Mucosa of rectum (tissue), 2 donors: ENCODE data around the gene SLC25A46.
"Not testable (repeated sequence)": the region's sequence is repeated elsewhere in the genome, so short reads cannot be mapped to it uniquely, and the experiment has no call there.

Experiments
- H3K27ac ChIP-seq, 2 donors: one replicate each; pipeline ENCODE4 v1.7.0; 2013; ENCODE audit warnings: inconsistent platforms in 2 of 2, low read depth in 2 of 2, low read length in 2 of 2
- H3K27me3 ChIP-seq, 2 donors: one replicate each; pipeline ENCODE4 v1.7.0; 2013; ENCODE audit warnings: low read length in 2 of 2; ENCODE audit not compliant: control insufficient read depth in 2 of 2, insufficient read depth in 2 of 2
- H3K36me3 ChIP-seq, 2 donors: one replicate each; pipeline ENCODE4 v1.7.0; 2013; ENCODE audit warnings: low read length in 2 of 2; ENCODE audit not compliant: control insufficient read depth in 2 of 2, insufficient read depth in 2 of 2
- H3K4me1 ChIP-seq, 2 donors: one replicate each; pipeline ENCODE4 v1.7.0; 2013; ENCODE audit warnings: low read length in 2 of 2, mild to moderate bottlenecking in 1 of 2; ENCODE audit not compliant: control insufficient read depth in 2 of 2, insufficient read depth in 2 of 2
- H3K4me3 ChIP-seq, 2 donors: one replicate each; pipeline ENCODE4 v1.7.0; 2013; ENCODE audit warnings: low read length in 2 of 2
- H3K9ac ChIP-seq, 2 donors: one replicate each; pipeline ENCODE4 v1.7.0; 2013; ENCODE audit warnings: low read length in 2 of 2, low read depth in 1 of 2, mild to moderate bottlenecking in 1 of 2
- H3K9me3 ChIP-seq, 2 donors: one replicate each; pipeline ENCODE4 v1.7.0; 2013; ENCODE audit warnings: low read length in 2 of 2; ENCODE audit not compliant: control insufficient read depth in 2 of 2
- donor health status: healthy.
- donor health status: Normal muscosa, but diverticular disease.

SLC25A46 gene

DNA sequence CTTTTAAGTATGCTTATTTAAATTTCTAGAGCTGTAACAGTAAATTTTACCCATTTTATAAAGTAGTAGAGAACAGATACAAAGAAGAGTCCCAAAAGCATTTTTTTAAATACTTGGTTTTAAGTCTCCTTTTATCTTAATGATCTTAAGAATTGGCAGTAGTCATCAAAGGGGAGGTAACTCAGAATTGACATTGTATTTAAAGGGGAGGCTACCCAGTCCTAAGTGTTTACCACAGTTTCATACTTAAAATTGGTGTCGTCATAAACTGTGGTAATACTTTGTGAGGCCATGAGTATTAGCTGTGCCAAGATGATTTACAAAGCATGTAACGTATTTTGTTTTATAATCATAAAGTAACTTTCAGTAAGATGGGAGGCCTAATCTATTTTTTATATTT, 14.8 kb downstream of the SLC25A46 start:
- Histone ChIP-seq H3K9me3 (no peaks in the 10 kb centered on the region), H3K9ac (no peak overlapping the region)

DNA sequence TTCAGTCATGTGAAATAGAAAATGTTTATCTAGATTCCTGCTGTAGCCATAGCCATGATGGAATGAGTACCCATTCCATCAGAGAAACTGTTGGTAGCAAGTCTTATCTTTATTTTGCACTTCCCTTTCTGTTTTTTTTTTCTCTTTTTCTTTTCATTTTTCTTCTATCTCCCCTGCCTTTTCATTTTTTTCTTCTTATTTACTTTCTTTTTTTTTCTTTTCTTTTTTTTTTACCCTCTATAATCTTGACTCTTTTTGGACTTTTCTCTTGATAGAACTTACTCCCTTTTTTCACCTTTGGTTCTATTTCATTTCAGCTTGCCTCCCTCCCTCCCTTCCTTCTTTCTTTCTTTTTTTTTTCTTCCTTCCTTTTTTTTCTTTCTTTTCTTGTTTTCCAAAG, 15.4 kb downstream of the SLC25A46 start:
- Histone ChIP-seq H3K27me3 (no peaks in the 10 kb centered on the region), H3K27ac (no peak overlapping the region), H3K9me3 (no peaks in the 10 kb centered on the region), H3K36me3 (peaks cover 4 to 10% of the 10 kb centered on the region in 2 donors), H3K4me3 (no peak overlapping the region), H3K4me1 (no peaks in the 10 kb centered on the region), H3K9ac (no peak overlapping the region)

More for the DNA sequence above, 14.8 kb downstream of the SLC25A46 start:
- H3K27ac ChIP-seq, result no peak overlapping the region
- no peaks in the 10 kb centered on the region for H3K27me3 ChIP-seq
- H3K4me3 ChIP-seq, result no peak overlapping the region
- H3K4me1 ChIP-seq, result no peaks in the 10 kb centered on the region
- peaks cover 8 to 10% of the 10 kb centered on the region in 2 donors for H3K36me3 ChIP-seq

DNA sequence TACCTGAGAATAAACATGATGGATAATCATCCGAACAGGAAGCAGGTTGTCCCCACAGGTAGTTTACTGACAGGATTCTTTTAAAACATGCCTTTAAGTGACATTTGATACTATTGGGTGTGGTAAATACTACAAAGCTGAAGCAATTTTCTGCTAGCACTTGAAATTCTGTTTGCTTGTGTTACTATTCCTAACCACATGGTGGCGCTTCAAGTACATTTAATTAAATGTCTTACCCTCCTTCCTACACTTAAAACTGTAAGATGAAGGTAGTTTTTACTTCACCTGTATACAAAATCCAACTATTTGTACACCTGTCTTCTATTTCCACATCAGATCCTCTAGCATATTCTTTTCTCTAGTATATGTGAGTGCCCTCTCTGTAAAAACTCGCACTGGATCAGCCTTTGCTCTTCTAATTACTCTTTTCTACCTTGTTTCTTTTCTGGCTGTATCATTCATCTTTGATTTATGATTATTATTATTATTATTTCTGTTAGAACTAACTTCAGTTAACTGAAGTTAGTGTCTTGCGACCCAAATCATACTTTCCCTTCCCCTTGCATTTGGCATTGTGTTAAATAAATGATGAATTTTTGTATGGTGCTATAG, 18.4 kb downstream of the SLC25A46 start:
- H3K27ac ChIP-seq, result no peak overlapping the region
- no peaks in the 10 kb centered on the region for H3K4me1 ChIP-seq
- peaks cover 24 to 25% of the 10 kb centered on the region in 2 donors for H3K36me3 ChIP-seq
- no peak overlapping the region for H3K4me3 ChIP-seq
- no peaks in the 10 kb centered on the region for H3K27me3 ChIP-seq
- H3K9me3 ChIP-seq, result no peaks in the 10 kb centered on the region
- H3K9ac ChIP-seq, result no peak overlapping the region

DNA sequence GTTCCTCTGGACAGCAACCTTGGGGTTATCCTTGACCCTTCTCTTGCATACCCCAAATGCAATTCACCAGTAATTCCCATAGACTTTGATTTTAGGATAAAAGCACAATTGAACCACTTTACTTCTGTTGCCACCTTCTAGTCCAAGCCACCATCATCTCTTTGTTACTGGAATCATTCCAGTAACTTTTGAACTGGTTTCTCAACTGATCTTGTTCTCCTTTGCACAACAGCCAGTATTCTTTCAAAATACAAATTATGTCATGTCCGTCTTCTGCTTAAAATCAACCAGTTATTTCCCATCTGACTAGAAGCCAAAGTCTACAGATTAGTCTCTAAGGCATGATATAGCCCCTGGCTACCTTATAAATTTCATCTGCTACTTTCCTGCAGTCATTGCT, 21.4 kb downstream of the SLC25A46 start:
- Histone ChIP-seq H3K4me3 (no peak overlapping the region), H3K9ac (no peak overlapping the region), H3K36me3 (peaks cover 29 to 31% of the 10 kb centered on the region in 2 donors), H3K9me3 (no peaks in the 10 kb centered on the region), H3K27me3 (no peaks in the 10 kb centered on the region), H3K4me1 (no peaks in the 10 kb centered on the region), H3K27ac (no peak overlapping the region)

DNA sequence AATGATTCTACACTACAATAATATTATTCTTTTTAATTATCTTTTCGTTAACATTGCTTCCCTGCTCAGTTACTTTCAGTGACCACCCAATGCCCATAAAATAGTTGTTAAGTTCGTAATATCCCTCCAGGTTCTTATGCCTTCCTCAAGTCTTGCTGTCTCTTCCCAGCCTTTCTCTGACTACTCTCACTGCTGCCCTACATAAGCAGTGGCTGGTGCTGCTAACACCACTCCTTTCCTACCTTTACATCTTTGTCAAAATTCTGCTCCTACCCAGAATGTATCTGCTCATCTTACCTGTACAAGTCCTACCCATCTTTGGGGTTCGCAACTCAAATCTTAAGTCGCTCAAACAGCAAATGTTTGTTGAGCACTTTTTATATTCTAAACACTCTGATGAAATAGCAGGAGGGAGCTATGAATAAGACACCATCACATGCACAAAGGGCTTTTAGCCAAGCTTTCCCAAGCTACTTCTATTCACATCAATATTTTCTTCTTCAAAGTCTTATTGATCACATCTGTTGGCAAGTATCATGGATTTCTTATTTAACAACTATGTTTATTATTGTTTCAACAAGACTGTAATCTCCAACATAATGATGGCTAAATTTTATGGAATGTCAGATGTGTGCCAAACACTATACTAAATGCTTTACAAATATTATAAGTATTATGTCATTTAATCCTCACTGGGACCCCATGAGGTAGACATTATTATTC, 29.5 kb downstream of the SLC25A46 start:
- H3K27me3 ChIP-seq, result no peaks in the 10 kb centered on the region
- no peaks in the 10 kb centered on the region for H3K36me3 ChIP-seq
- no peaks in the 10 kb centered on the region for H3K4me1 ChIP-seq
- no peaks in the 10 kb centered on the region for H3K9me3 ChIP-seq
- no peak overlapping the region for H3K4me3 ChIP-seq
- H3K9ac ChIP-seq, result no peak overlapping the region
- no peak overlapping the region for H3K27ac ChIP-seq

DNA sequence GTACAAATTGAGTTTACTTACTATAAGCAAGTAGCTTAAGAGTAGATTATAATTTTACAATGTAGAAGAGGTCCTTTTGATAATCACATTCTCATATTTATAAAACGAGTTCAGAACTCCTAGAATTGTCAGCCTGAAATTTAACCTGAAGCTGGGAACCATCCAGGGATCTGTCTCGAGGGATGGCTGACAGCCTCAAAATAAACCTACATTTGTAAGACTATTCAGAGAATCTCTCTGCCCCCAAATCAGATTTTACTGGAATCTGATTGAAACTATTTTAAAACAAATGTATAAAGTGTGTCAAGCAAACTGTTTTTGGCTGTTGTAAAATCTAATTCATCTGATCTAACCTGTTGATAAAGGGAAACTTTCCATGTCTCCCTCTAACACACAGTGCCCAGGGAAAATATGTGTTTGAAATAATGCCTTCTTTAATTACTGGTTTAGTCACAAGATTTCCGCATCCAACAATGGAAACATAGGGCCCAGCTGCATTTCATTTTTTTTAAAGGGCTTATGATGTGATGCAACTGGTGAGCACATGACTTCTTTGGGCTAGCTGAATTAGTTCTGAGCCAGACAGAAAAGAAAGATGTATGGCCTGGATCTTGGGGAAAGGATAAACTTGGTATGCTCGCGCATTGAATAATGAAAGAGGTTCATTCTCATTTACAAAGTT, 30.3 kb downstream of the SLC25A46 start:
- Histone ChIP-seq H3K27ac (no peak overlapping the region), H3K4me1 (no peaks in the 10 kb centered on the region), H3K9ac (no peak overlapping the region), H3K4me3 (no peak overlapping the region), H3K9me3 (no peaks in the 10 kb centered on the region), H3K27me3 (no peaks in the 10 kb centered on the region), H3K36me3 (no peaks in the 10 kb centered on the region)

DNA sequence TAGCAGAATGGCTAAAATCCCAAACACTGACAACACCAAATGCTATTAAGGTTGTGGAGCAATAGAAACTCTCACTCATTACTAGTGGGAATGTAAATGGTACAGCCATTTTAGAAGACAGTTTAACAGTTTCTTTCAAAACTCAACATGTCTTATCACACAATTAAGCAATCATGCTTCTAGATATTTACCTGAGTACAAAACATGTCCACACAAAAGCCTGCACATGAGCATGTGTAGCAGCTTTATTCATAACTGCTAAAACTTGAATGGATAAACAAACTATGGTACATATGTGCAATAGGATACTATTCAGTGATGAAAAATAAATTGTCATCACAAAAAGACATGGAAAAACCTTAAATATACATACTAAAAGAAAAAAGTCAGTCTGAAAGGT, 31.5 kb downstream of the SLC25A46 start:
- H3K9me3 ChIP-seq, result no peaks in the 10 kb centered on the region
- H3K27me3 ChIP-seq, result no peaks in the 10 kb centered on the region
- no peaks in the 10 kb centered on the region for H3K36me3 ChIP-seq
- no peak overlapping the region for H3K4me3 ChIP-seq
- no peak overlapping the region for H3K9ac ChIP-seq
- H3K27ac ChIP-seq, result no peak overlapping the region
- no peaks in the 10 kb centered on the region for H3K4me1 ChIP-seq

DNA sequence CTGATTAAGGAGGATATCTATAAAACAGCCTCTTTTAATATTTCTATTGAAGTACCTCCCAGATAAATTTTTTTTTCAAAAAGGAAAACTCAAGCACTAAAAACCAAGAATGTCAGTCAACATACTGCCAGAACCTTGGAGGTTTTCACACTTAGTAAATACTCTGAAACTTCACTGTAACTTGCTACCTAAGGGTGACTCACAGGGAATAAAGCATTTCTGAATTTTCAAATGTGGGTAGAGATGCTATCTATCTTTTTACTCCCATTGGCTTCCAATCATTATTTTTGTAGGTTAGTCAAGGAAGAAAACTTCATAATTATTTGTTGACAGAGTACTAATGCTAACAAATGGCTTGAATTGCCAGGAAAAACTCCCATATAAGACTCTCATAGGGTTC, 46.1 kb downstream of the SLC25A46 start:
- no peaks in the 10 kb centered on the region for H3K9me3 ChIP-seq
- H3K9ac ChIP-seq, result no peak overlapping the region
- no peaks in the 10 kb centered on the region for H3K4me1 ChIP-seq
- H3K27ac ChIP-seq, result no peak overlapping the region
- no peaks in the 10 kb centered on the region for H3K27me3 ChIP-seq
- H3K4me3 ChIP-seq, result no peak overlapping the region
- no peaks in the 10 kb centered on the region for H3K36me3 ChIP-seq

DNA sequence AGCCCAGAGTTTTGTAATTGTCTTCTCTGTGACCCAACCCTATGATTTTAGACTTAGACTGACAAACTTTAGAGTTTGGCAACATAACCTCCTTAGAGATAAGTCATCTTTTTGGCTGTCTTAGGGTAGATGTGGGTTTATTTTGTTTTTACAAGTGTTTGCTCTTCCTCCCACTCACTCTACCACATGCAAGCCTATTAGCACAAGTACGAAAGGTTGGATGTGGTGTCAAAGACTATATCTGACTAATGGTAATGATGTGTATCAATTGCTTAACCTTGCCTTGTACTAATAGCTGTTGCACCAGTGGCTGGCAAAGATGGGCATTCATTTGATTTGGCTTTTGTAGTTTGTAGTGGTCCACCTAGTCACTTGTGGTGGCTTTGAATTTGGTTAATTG, 46.5 kb downstream of the SLC25A46 start:
- no peaks in the 10 kb centered on the region for H3K4me1 ChIP-seq
- H3K36me3 ChIP-seq, result no peaks in the 10 kb centered on the region
- H3K27me3 ChIP-seq, result no peaks in the 10 kb centered on the region
- H3K4me3 ChIP-seq, result no peak overlapping the region
- no peaks in the 10 kb centered on the region for H3K9me3 ChIP-seq
- H3K27ac ChIP-seq, result no peak overlapping the region
- no peak overlapping the region for H3K9ac ChIP-seq

DNA sequence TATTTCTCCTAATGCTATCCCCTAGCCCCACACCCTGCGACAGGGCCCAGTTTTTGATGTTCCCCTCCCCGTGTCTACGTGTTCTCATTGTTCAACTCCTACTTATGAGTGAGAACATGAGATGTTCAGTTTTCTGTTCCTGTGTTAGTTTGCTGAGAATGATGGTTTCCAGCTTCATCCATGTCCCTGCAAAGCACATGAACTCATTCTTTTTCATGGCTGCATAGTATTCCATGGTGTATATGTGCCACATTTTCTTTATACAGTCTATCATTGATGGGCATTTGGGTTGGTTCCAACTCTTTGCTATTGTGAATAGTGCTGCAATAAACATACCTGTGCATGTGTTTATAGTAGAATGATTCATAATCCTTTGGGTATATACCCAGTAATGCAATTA, 49.2 kb downstream of the SLC25A46 start:
- not testable (repeated sequence) for H3K9ac ChIP-seq, H3K4me1 ChIP-seq, H3K27me3 ChIP-seq, H3K36me3 ChIP-seq, H3K4me3 ChIP-seq, H3K9me3 ChIP-seq, H3K27ac ChIP-seq
